ENCODE results near the gene MRAS. TPM values are rescaled to one million over a fixed set of nuclear protein-coding genes. Genes with fewer than 3 reads are reported as not detected.

MRAS gene
- total and polyA plus RNA-seq, 2 of the 13 experiments (the other 11 are each of a cell fraction or from before 2014, with no cell fraction given): 8.8 to 36.2 TPM

GRCh38 chr3:138434276-138434874, 86.0 kb downstream of the MRAS start, which contains the start of gene ESYT3 (continued):
- TF ChIP-seq THAP8 (CRISPR knock-in tag; IDR thresholded peaks at IDR 0.05; ENCODE audit: borderline replicate concordance): peak; percentile 53; the same call in 1 of the 2 replicates
- peak; percentile 98 for TF ChIP-seq ZNF605 (CRISPR knock-in tag; IDR thresholded peaks at IDR 0.05)
- peak; percentile 83 for TF ChIP-seq ZNF30 (CRISPR knock-in tag; IDR thresholded peaks at IDR 0.05)
- TF ChIP-seq, protein P1, sequence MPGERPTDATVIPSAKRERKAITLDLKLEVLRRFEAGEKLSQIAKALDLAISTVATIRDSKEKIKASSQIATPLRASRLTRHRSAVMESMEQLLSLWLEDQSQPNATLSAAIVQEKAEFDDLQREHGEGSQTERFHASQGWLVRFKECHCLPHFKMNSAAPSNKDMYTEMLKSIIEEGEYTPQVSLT (CRISPR knock-in tag; IDR thresholded peaks at IDR 0.05; ENCODE audit: borderline replicate concordance, low read depth): peak; percentile 94; the same call in 1 of the 2 replicates
- TF ChIP-seq KMT2B (CRISPR knock-in tag; IDR thresholded peaks at IDR 0.05): peak; percentile 82
- TF ChIP-seq, protein P2, sequence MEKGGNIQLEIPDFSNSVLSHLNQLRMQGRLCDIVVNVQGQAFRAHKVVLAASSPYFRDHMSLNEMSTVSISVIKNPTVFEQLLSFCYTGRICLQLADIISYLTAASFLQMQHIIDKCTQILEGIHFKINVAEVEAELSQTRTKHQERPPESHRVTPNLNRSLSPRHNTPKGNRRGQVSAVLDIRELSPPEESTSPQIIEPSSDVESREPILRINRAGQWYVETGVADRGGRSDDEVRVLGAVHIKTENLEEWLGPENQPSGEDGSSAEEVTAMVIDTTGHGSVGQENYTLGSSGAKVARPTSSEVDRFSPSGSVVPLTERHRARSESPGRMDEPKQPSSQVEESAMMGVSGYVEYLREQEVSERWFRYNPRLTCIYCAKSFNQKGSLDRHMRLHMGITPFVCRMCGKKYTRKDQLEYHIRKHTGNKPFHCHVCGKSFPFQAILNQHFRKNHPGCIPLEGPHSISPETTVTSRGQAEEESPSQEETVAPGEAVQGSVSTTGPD (CRISPR knock-in tag; IDR thresholded peaks at IDR 0.05): peak; percentile 76; the same call in 1 of the 2 replicates
- peak; percentile 94 for TF ChIP-seq ZNF558 (CRISPR knock-in tag; IDR thresholded peaks at IDR 0.05; ENCODE audit: borderline replicate concordance)
- TF ChIP-seq ZNF280B (CRISPR knock-in tag; IDR thresholded peaks at IDR 0.05; ENCODE audit: borderline replicate concordance): peak; percentile 80
- no peak for TF ChIP-seq YY1 (IDR thresholded peaks at IDR 0.05; ENCODE audit: insufficient read depth, insufficient replicate concordance, low read depth, low read length)
- TF ChIP-seq KMT2A (CRISPR knock-in tag; IDR thresholded peaks at IDR 0.05): peak; percentile 71
- TF ChIP-seq ZFP1 (CRISPR knock-in tag; IDR thresholded peaks at IDR 0.05): no peak; the same call in 1 of the 2 replicates
- peak; percentile 93 for TF ChIP-seq ZSCAN31 (CRISPR knock-in tag; IDR thresholded peaks at IDR 0.05; ENCODE audit: low read depth)
- TF ChIP-seq BRD4 (CRISPR knock-in tag; IDR thresholded peaks at IDR 0.05): peak; percentile 53; the same call in 1 of the 2 replicates
- TF ChIP-seq, protein P3, sequence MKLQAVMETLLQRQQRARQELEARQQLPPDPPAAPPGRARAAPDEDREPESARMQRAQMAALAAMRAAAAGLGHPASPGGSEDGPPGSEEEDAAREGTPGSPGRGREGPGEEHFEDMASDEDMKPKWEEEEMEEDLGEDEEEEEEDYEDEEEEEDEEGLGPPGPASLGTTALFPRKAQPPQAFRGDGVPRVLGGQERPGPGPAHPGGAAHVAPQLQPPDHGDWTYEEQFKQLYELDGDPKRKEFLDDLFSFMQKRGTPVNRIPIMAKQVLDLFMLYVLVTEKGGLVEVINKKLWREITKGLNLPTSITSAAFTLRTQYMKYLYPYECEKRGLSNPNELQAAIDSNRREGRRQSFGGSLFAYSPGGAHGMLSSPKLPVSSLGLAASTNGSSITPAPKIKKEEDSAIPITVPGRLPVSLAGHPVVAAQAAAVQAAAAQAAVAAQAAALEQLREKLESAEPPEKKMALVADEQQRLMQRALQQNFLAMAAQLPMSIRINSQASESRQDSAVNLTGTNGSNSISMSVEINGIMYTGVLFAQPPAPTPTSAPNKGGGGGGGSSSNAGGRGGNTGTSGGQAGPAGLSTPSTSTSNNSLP (IDR thresholded peaks at IDR 0.05; ENCODE audit: low read depth, low read length): no peak
- peak; percentile 53; the same call in 1 of the 2 replicates for TF ChIP-seq BCL6 (CRISPR knock-in tag; IDR thresholded peaks at IDR 0.05)
- no peak for TF ChIP-seq GTF3A (CRISPR knock-in tag; conservative IDR thresholded peaks at IDR 0.05)
- peak; percentile 76; the same call in 1 of the 2 replicates for TF ChIP-seq HOXA9 (CRISPR knock-in tag; IDR thresholded peaks at IDR 0.05; ENCODE audit: borderline replicate concordance)
- peak; percentile 69; the same call in 1 of the 2 replicates for TF ChIP-seq ZNF180 (CRISPR knock-in tag; IDR thresholded peaks at IDR 0.05; ENCODE audit: borderline replicate concordance, low read depth)
- TF ChIP-seq ZNF709 (CRISPR knock-in tag; IDR thresholded peaks at IDR 0.05): peak; percentile 95
- peak; percentile 56 for TF ChIP-seq ZFP90 (CRISPR knock-in tag; IDR thresholded peaks at IDR 0.05; ENCODE audit: borderline replicate concordance)
- peak; percentile 83; the same call in 1 of the 2 replicates for TF ChIP-seq ISX (CRISPR knock-in tag; conservative IDR thresholded peaks at IDR 0.05)
- TF ChIP-seq THAP11 (CRISPR knock-in tag; IDR thresholded peaks at IDR 0.05): peak; percentile 77
- peak; percentile 79; the same call in 1 of the 2 replicates for TF ChIP-seq ZNF136 (CRISPR knock-in tag; IDR thresholded peaks at IDR 0.05; ENCODE audit: low read depth)
- peak; percentile 87 for TF ChIP-seq TEAD2 (CRISPR knock-in tag; IDR thresholded peaks at IDR 0.05)
- peak; percentile 89; the same call in 1 of the 2 replicates for TF ChIP-seq ZNF879 (CRISPR knock-in tag; IDR thresholded peaks at IDR 0.05)
